Lower leg skin (tissue), 3 donors: ENCODE data around the gene RBFOX2.

Experiments used
- CTCF ChIP-seq, 3 donors: fragments of 450-650 bp; IDR thresholded peaks; one replicate each; pipeline ENCODE4 v1.5.1; 2016; ENCODE audit warnings: antibody characterized with exemption in 3 of 3, mild to moderate bottlenecking in 3 of 3, moderate library complexity in 2 of 3
- POLR2A ChIP-seq, 2 donors: fragments of 450-650 bp; IDR thresholded peaks; one replicate each; pipeline ENCODE4 v1.6.1; 2016 to 2017; ENCODE audit warnings: antibody characterized with exemption in 2 of 2, mild to moderate bottlenecking in 1 of 2, moderate library complexity in 1 of 2

GRCh38 chr22:35888181-35888870 lies 140.3 kb downstream of the RBFOX2 start:
- no peak for TF ChIP-seq CTCF (IDR thresholded peaks at IDR 0.05)
- TF ChIP-seq POLR2A (IDR thresholded peaks at IDR 0.05), result no peak
